AG04450 (cell line): Measurements from ENCODE around the gene CYB5A. TPM values are rescaled to one million over a fixed set of nuclear protein-coding genes. Genes with fewer than 3 reads are reported as not detected.

Source experiments
- CTCF ChIA-PET: fragments of 300-600, 350-600 bp; formaldehyde crosslinking; extraction: SDS; loops from one replicate; lab custom pipeline; 2022; ENCODE audit warnings: antibody characterized with exemption, inconsistent platforms; lab: Charles Lee
- POLR2A ChIA-PET: fragments of 350-600 bp; formaldehyde crosslinking; extraction: SDS; loops from one replicate; lab custom pipeline; 2021; ENCODE audit warnings: antibody characterized with exemption, inconsistent platforms; lab: Yijun Ruan, JAX
- DNase-seq: peaks from one replicate; pipeline ENCODE4 v3.0.0-alpha.2; 2011; ENCODE audit warnings: low read depth, low spot score
- H3K27ac ChIP-seq: one replicate; pipeline ENCODE4 v1.5.1; 2012; ENCODE audit warnings: low read depth, low read length, control low read depth
- H3K27me3 ChIP-seq: one replicate; pipeline ENCODE4 v1.6.0; 2012; ENCODE audit warnings: low read length; ENCODE audit not compliant: control insufficient read depth, insufficient read depth
- H3K4me3 ChIP-seq: 2 replicates; pipeline ENCODE4 v1.5.1; 2011; ENCODE audit warnings: mild to moderate bottlenecking, low read depth, low read length, control low read depth
- H3K9me3 ChIP-seq: 2 replicates; pipeline ENCODE4 v1.5.1; 2012; ENCODE audit warnings: low read length; ENCODE audit not compliant: control insufficient read depth, insufficient read depth
- CTCF ChIP-seq: IDR thresholded peaks from 2 replicates; pipeline ENCODE4 v1.5.1; 2011; ENCODE audit warnings: low read depth, low read length, control low read depth, inconsistent platforms
- polyA plus RNA-seq: library from polyadenylated mRNA; depleted of rRNA; stranded (reverse); fragments of >200 nt; gene quantifications from 2 replicates; pipeline ENCODE4 v1.2.3, GENCODE V29; 2011

CYB5A gene
- polyA plus RNA-seq, 1 experiment, result 95.2 TPM

DNA sequence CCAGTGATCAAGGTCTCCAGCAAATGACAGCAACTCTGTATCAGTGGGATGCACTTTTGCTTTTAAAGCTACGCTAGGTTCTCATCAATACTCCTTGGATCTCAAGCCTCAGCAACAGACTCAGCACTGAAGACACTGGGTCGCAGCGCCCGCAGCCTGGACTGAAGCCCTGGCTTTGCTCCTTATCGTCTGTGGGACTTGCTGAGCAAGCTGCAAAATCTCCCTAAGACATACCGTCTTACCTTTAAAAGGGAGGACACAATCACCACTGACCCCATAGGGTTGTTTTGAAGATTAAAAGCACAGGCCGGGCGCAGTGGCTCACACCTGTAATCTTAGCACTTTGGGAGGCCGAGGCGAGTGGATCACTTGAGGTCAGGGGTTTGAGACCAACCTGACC is 8.1 kb downstream of the CYB5A start:
- H3K27ac ChIP-seq, result no peak overlapping the region
- no peak for TF ChIP-seq CTCF

GRCh38 chr18:74282755-74283554 is 8.8 kb downstream of the CYB5A start:
- H3K9me3 ChIP-seq, result no peaks in the 10 kb centered on the region
- ChIA-PET CTCF (no interaction called here), POLR2A (no interaction called here)
- TF ChIP-seq CTCF, result no peak
- no peak overlapping the region for H3K4me3 ChIP-seq
- no peak overlapping the region for H3K27ac ChIP-seq
- no peaks in the 10 kb centered on the region for H3K27me3 ChIP-seq
- no peak for DNase-seq

More for the DNA sequence above, 8.1 kb downstream of the CYB5A start:
- POLR2A ChIA-PET, result no interaction called here
- no peaks in the 10 kb centered on the region for H3K27me3 ChIP-seq
- DNase-seq, result no peak
- H3K4me3 ChIP-seq, result no peak overlapping the region
- CTCF ChIA-PET, result no interaction called here
- no peaks in the 10 kb centered on the region for H3K9me3 ChIP-seq

GRCh38 chr18:74281980-74282754 is 9.6 kb downstream of the CYB5A start:
- Histone ChIP-seq H3K27me3 (no peaks in the 10 kb centered on the region), H3K27ac (no peak overlapping the region), H3K4me3 (no peak overlapping the region), H3K9me3 (no peaks in the 10 kb centered on the region)
- ChIA-PET CTCF (no interaction called here), POLR2A (no interaction called here)
- no peak for TF ChIP-seq CTCF
- no peak for DNase-seq

DNA sequence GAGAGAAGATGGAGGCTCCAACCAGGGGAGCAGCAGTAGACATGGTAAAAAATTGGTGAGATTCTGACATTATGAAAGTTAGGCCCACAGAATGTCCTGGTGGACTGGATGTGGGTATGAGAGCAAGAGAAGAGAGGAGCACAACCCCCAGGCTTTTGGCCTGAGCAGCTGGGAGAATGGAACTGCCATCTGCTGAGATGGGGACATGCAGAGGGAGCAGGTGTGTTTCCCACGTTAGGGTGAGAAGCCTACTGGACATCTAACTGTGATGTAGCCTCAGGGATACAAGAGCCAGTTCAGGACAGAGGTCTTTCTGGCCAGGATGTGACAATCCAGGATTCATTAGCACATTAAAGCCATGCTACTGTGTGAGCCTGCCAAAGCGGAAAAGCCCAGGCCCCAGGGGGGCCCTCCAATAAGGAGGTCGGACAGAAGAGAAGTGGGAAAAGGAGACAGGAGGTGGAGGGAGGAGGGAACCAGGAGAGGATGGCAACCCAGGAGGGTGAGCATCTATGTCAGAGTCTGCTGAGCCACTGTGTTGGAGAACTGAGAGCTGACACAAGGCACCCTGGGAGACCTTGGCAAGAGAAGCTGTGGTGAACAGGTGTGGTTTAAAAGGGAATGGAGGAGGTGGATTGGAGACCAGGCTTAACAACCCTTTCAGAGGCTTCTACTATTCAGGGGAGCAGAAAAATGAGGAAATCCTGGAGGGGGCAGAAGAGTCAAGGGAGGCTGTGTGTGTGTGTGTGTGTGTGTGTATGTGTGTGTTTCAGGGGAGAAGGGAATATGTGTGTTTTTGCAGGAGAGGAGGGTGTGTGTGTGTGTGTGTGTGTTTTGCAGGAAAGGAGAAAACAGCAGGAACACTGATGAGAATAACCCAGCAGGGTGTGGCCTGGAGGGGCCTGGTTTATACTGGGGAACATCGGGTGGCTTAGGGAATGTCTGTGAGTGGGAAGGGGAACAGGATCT is 10.5 kb downstream of the CYB5A start:
- Histone ChIP-seq H3K27ac (no peak overlapping the region), H3K4me3 (no peak overlapping the region), H3K9me3 (no peaks in the 10 kb centered on the region), H3K27me3 (no peaks in the 10 kb centered on the region)
- ChIA-PET POLR2A (no interaction called here), CTCF (no interaction called here)
- no peak for DNase-seq
- no peak for TF ChIP-seq CTCF
